Stimulated activated naive B cell treated with anti-CD40 and anti-IgM and Interleukin-4, amounts not matched to agents 10 μg/mL and 1 μg/mL and 100 μg/mL, for 72 hours (primary cell): ENCODE results near the gene SULT4A1.

Source experiments
- ATAC-seq, 2 donors: fragments of 150-1000 bp; cut with Tn5 transposase; replicated peaks; 2 replicates each; pipeline ENCODE4 v1.10.0; 2021; ENCODE audit warnings: moderate library complexity in 1 of 2
- DNase-seq: peaks from one replicate; pipeline ENCODE4 v3.0.0; 2021
- H3K27ac Mint-ChIP-seq: one replicate; pipeline ENCODE4 v1.8.0; 2022; ENCODE audit warnings: mild to moderate bottlenecking, mixed read lengths
- H3K27me3 Mint-ChIP-seq, 2 donors: one replicate each; pipeline ENCODE4 v1.8.0; 2022; ENCODE audit warnings: mixed read lengths in 2 of 2
- H3K36me3 Mint-ChIP-seq, 2 donors: one replicate each; pipeline ENCODE4 v1.8.0; 2022; ENCODE audit warnings: mixed read lengths in 2 of 2, mild to moderate bottlenecking in 1 of 2
- H3K4me1 Mint-ChIP-seq, 2 donors: one replicate each; pipeline ENCODE4 v1.8.0; 2022; ENCODE audit warnings: mixed read lengths in 2 of 2, mild to moderate bottlenecking in 1 of 2
- H3K4me3 Mint-ChIP-seq, 2 donors: one replicate each; pipeline ENCODE4 v1.8.0; 2022; ENCODE audit warnings: mild to moderate bottlenecking in 2 of 2, mixed read lengths in 2 of 2, moderate library complexity in 1 of 2
- H3K9me3 Mint-ChIP-seq, 2 donors: one replicate each; pipeline ENCODE4 v1.8.0; 2022; ENCODE audit warnings: mixed read lengths in 2 of 2, mild to moderate bottlenecking in 1 of 2

The SULT4A1 gene

GRCh38 chr22:43819421-43819921, 42.8 kb downstream of the SULT4A1 start:
- no peaks in the 10 kb centered on the region for H3K9me3 Mint-ChIP-seq
- H3K36me3 Mint-ChIP-seq = peaks cover 8 to 9% of the 10 kb centered on the region in 2 donors
- peaks cover 24 to 42% of the 10 kb centered on the region in 2 donors for H3K27me3 Mint-ChIP-seq
- DNase-seq = no peak
- no peak overlapping the region for H3K4me3 Mint-ChIP-seq
- no peak overlapping the region for H3K27ac Mint-ChIP-seq
- ATAC-seq = no peak
- peaks cover 0 to 4% of the 10 kb centered on the region in 2 donors for H3K4me1 Mint-ChIP-seq

GRCh38 chr22:43818981-43819380, 43.3 kb downstream of the SULT4A1 start:
- no peak for DNase-seq
- Mint-ChIP-seq H3K36me3 (peaks cover 11 to 14% of the 10 kb centered on the region in 2 donors), H3K27ac (no peak overlapping the region), H3K9me3 (no peaks in the 10 kb centered on the region), H3K4me3 (no peak overlapping the region), H3K4me1 (peaks cover 1 to 9% of the 10 kb centered on the region in 2 donors), H3K27me3 (peaks cover 24 to 39% of the 10 kb centered on the region in 2 donors)
- ATAC-seq = no peak

- peaks cover 14 to 31% of the 10 kb centered on the region in 2 donors for H3K27me3 Mint-ChIP-seq
- H3K4me1 Mint-ChIP-seq = peaks cover 10 to 21% of the 10 kb centered on the region in 2 donors
- no peak for ATAC-seq
- peaks cover 11 to 14% of the 10 kb centered on the region in 2 donors for H3K36me3 Mint-ChIP-seq
- DNase-seq = no peak
- H3K27ac Mint-ChIP-seq = no peak overlapping the region
- H3K4me3 Mint-ChIP-seq = no peak overlapping the region
- no peaks in the 10 kb centered on the region for H3K9me3 Mint-ChIP-seq
Observed at GRCh38 chr22:43817402-43817801, 44.9 kb downstream of the SULT4A1 start.

- H3K9me3 Mint-ChIP-seq = no peaks in the 10 kb centered on the region
- no peak for ATAC-seq
- peaks cover 11 to 14% of the 10 kb centered on the region in 2 donors for H3K36me3 Mint-ChIP-seq
- peaks cover 0 to 4% of the 10 kb centered on the region in 2 donors for H3K27me3 Mint-ChIP-seq
- peak overlapping the region; percentile 20 for H3K27ac Mint-ChIP-seq
- no peak overlapping the region for H3K4me3 Mint-ChIP-seq
- H3K4me1 Mint-ChIP-seq = peaks cover 17 to 32% of the 10 kb centered on the region in 2 donors
- DNase-seq = no peak
Observed at GRCh38 chr22:43814264-43814663, 48.0 kb downstream of the SULT4A1 start.

- Mint-ChIP-seq H3K27ac (peak overlapping the region; percentile 96), H3K4me1 (peaks cover 17 to 32% of the 10 kb centered on the region in 2 donors), H3K36me3 (peaks cover 11 to 14% of the 10 kb centered on the region in 2 donors), H3K9me3 (no peaks in the 10 kb centered on the region), H3K27me3 (peaks cover 6 to 7% of the 10 kb centered on the region in 2 donors), H3K4me3 (peak overlapping the region; percentile 90 to 97)
- no peak for ATAC-seq
- DNase-seq = no peak
Observed at GRCh38 chr22:43812890-43813289, 49.4 kb downstream of the SULT4A1 start.

GRCh38 chr22:43812149-43812842, 50.0 kb downstream of the SULT4A1 start, which contains the start of gene EFCAB6:
Gene EFCAB6, minus strand, starts transcription at chr22:43812305. Its CDS starts 29,987 bp downstream, at chr22:43782318.
- peaks cover 11 to 14% of the 10 kb centered on the region in 2 donors for H3K36me3 Mint-ChIP-seq

GRCh38 chr22:43811777-43812148, 50.5 kb downstream of the SULT4A1 start:
- Mint-ChIP-seq H3K4me1 (peaks cover 17 to 32% of the 10 kb centered on the region in 2 donors), H3K9me3 (no peaks in the 10 kb centered on the region), H3K27ac (peak overlapping the region; percentile 96)

More at GRCh38 chr22:43812149-43812842, 50.0 kb downstream of the SULT4A1 start, which contains the start of gene EFCAB6:
- H3K27me3 Mint-ChIP-seq = peaks cover 6 to 7% of the 10 kb centered on the region in 2 donors
- ATAC-seq = peak; percentile 92 to 95
- H3K4me3 Mint-ChIP-seq = peak within 1 kb of the TSS; percentile 90 to 97
- H3K27ac Mint-ChIP-seq = peak within 1 kb of the TSS; percentile 96
- H3K4me1 Mint-ChIP-seq = peaks cover 17 to 32% of the 10 kb centered on the region in 2 donors
- DNase-seq = peak; percentile 84
- no peaks in the 10 kb centered on the region for H3K9me3 Mint-ChIP-seq

GRCh38 chr22:43802897-43803495, 59.3 kb downstream of the SULT4A1 start:
- H3K4me3 Mint-ChIP-seq = no peak overlapping the region
- ATAC-seq (peak; percentile 56), DNase-seq (peak; percentile 25)
- H3K36me3 Mint-ChIP-seq = peaks cover 10 to 15% of the 10 kb centered on the region in 2 donors
- H3K27me3 Mint-ChIP-seq = peaks cover 29 to 61% of the 10 kb centered on the region in 2 donors
- H3K9me3 Mint-ChIP-seq = peaks cover 9 to 14% of the 10 kb centered on the region in 2 donors
- peaks cover 8% of the 10 kb centered on the region in 2 donors for H3K4me1 Mint-ChIP-seq
- H3K27ac Mint-ChIP-seq = peak overlapping the region; percentile 83

More at GRCh38 chr22:43811777-43812148, 50.5 kb downstream of the SULT4A1 start:
- H3K4me3 Mint-ChIP-seq = peak overlapping the region; percentile 90 to 97
- H3K27me3 Mint-ChIP-seq = peaks cover 6 to 11% of the 10 kb centered on the region in 2 donors
- ATAC-seq (peak; percentile 27 to 30), DNase-seq (no peak)
- H3K36me3 Mint-ChIP-seq = peaks cover 11 to 14% of the 10 kb centered on the region in 2 donors

- Mint-ChIP-seq H3K36me3 (peaks cover 10 to 15% of the 10 kb centered on the region in 2 donors), H3K27ac (no peak overlapping the region), H3K4me1 (peaks cover 8% of the 10 kb centered on the region in 2 donors), H3K27me3 (peaks cover 31 to 56% of the 10 kb centered on the region in 2 donors), H3K9me3 (peaks cover 9 to 14% of the 10 kb centered on the region in 2 donors), H3K4me3 (no peak overlapping the region)
- no peak for ATAC-seq
- no peak for DNase-seq
Observed at GRCh38 chr22:43800970-43801369, 61.3 kb downstream of the SULT4A1 start.

- Mint-ChIP-seq H3K27me3 (peaks cover 27 to 43% of the 10 kb centered on the region in 2 donors), H3K4me3 (no peak overlapping the region), H3K27ac (peak overlapping the region; percentile 20), H3K9me3 (peaks cover 9 to 14% of the 10 kb centered on the region in 2 donors), H3K4me1 (peaks cover 8% of the 10 kb centered on the region in 2 donors), H3K36me3 (peaks cover 9 to 15% of the 10 kb centered on the region in 2 donors)
- ATAC-seq (peak; percentile 89 to 92), DNase-seq (peak; percentile 57)
Observed at GRCh38 chr22:43798492-43798891, 63.8 kb downstream of the SULT4A1 start.

- no peak for ATAC-seq
- H3K36me3 Mint-ChIP-seq = peaks cover 9 to 15% of the 10 kb centered on the region in 2 donors
- H3K4me1 Mint-ChIP-seq = peaks cover 5 to 8% of the 10 kb centered on the region in 2 donors
- H3K4me3 Mint-ChIP-seq = no peak overlapping the region
- no peak overlapping the region for H3K27ac Mint-ChIP-seq
- DNase-seq = no peak
- peaks cover 22 to 30% of the 10 kb centered on the region in 2 donors for H3K27me3 Mint-ChIP-seq
- H3K9me3 Mint-ChIP-seq = peaks cover 9 to 14% of the 10 kb centered on the region in 2 donors
Observed at GRCh38 chr22:43796567-43796966, 65.7 kb downstream of the SULT4A1 start.

- ATAC-seq = no peak
- no peak overlapping the region for H3K4me3 Mint-ChIP-seq
Observed at GRCh38 chr22:43795320-43795719, 67.0 kb downstream of the SULT4A1 start.

GRCh38 chr22:43792905-43793304, 69.4 kb downstream of the SULT4A1 start:
- no peak overlapping the region for H3K4me3 Mint-ChIP-seq
- no peaks in the 10 kb centered on the region for H3K9me3 Mint-ChIP-seq
- H3K27ac Mint-ChIP-seq = no peak overlapping the region
- H3K4me1 Mint-ChIP-seq = no peaks in the 10 kb centered on the region
- no peak for ATAC-seq
- H3K36me3 Mint-ChIP-seq = no peaks in the 10 kb centered on the region
- H3K27me3 Mint-ChIP-seq = peaks cover 9 to 22% of the 10 kb centered on the region in 2 donors
- DNase-seq = no peak

More at GRCh38 chr22:43795320-43795719, 67.0 kb downstream of the SULT4A1 start:
- Mint-ChIP-seq H3K27ac (no peak overlapping the region), H3K36me3 (peaks cover 6% of the 10 kb centered on the region in 2 donors), H3K27me3 (peaks cover 16 to 18% of the 10 kb centered on the region in 2 donors), H3K9me3 (peaks cover 4 to 6% of the 10 kb centered on the region in 2 donors), H3K4me1 (peaks cover 5 to 8% of the 10 kb centered on the region in 2 donors)
- DNase-seq = no peak

GRCh38 chr22:43789452-43789851, 72.9 kb downstream of the SULT4A1 start:
- H3K9me3 Mint-ChIP-seq = peaks cover 0 to 2% of the 10 kb centered on the region in 2 donors
- DNase-seq (no peak), ATAC-seq (peak in 1 of 2 donors; percentile 33)
- no peak overlapping the region for H3K4me3 Mint-ChIP-seq
- H3K27me3 Mint-ChIP-seq = peaks cover 7 to 21% of the 10 kb centered on the region in 2 donors
- H3K36me3 Mint-ChIP-seq = no peaks in the 10 kb centered on the region
- H3K27ac Mint-ChIP-seq = no peak overlapping the region
- no peaks in the 10 kb centered on the region for H3K4me1 Mint-ChIP-seq
